HG02623 (cell line): ENCODE measurements around the gene FOXP1.

Experiments used
- ATAC-seq: cut with Tn5 transposase; IDR thresholded peaks from one replicate; pipeline ENCODE4 v1.9.1; 2021; ENCODE audit warnings: moderate library complexity; ENCODE audit not compliant: unreplicated experiment

FOXP1 gene

DNA sequence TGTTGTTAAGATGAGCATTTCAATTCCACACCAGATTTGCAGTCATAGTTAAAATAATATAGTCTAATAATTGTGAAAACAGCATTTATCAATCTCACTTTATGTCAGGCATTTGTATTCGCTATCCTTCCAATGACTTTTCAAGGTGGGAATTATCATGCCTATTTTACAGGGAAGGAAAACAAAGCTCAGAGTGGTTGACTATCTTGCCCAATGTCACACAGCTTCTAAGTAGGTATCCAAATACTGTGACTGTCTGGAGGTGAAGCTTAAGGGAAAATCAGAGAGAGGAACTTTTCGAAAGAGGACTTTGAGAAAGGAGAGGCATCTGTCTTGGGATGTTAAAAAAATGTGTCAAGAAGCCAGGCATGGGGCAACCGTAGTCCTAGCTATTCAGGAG is 443.1 kb downstream of the FOXP1 start:
- no peak for ATAC-seq

DNA sequence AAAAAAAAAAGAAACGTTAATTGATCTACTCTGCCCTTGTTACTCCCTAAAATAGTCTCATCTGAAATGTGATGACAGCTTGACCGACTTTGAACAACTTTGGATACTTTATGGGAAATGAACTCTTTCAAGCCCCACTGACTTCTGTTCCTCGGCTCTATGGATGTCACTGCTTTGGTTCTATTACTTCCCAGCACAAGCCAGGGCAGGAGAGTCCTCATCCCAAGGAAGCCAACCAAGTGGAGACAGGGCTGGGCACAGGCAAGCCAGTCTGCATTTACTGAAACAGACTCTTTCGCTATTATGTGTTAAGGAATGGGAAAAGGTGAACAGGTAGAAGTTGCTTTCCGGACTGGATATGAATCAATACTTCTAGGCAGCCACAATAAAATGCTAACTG is 444.0 kb downstream of the FOXP1 start:
- ATAC-seq, result no peak

DNA sequence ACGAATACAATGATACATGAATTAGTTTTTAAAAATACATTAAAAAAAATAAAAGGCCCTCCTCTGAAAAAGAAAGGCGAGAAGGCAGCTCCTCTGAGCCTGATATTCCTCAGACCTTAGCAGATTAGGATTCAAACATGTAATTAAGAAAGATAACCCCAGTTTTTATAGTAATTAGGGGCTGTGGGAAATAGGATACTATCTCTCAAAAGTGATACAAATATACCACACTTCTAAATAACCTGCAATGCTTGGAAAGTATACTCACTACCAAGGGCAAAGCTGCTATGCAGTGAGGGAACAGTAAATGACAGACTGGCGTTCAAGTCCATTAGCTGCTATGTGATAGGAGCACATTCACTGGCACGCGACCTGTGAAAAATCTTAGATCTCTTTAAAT is 445.1 kb downstream of the FOXP1 start:
- ATAC-seq, result no peak

DNA sequence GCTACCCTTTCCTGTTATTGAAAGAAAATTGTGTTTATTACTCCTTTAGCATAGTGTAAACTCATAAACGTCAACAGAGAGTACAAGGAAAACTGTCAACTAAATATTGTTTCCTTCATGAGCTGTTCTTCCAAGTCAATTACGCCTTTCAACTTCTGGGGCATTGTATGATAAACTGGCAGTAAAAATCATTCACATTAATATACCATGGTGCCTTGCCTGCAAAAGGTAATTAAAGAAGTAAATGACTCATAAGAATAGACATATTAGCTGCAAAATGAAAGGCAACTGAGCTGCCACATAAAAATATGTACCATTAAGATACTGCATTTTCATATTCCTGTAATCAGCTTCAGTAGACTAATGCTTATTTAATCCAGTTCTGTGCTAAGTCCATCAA is 447.3 kb downstream of the FOXP1 start:
- no peak for ATAC-seq

DNA sequence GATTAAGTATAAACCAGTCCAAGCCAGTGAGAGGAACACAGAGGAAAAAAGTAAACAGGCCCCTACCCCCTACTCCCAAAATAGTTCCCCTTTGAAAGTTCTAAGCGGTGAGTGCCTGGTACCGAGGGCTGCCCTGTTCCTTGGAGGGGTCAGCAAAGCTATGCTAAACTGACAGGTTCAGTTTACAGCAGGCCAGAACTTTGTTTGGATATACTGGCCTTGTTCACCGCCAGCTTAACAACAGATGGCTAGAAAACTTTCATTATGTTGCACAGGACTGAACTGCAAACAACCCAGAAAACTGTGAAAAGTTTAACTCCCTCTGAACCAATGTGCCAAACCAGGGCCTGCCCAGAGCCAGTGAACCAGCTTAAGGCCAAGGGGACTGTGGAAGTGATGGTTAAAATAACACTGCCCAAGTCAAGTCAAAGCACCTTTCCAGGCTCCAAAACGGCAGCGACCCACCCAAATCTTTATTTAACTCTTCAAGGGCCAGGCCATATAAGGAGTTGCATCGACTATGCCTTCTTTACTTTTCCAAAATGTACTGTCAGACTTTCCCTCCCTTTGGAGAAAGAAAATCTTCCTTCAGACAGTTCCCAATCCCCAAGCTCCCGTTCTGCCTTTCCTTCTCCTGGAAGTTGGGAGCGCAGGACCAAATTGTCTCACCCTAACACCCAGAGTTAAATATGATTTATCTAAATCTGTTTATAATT is 448.0 kb downstream of the FOXP1 start:
- ATAC-seq, result no peak

DNA sequence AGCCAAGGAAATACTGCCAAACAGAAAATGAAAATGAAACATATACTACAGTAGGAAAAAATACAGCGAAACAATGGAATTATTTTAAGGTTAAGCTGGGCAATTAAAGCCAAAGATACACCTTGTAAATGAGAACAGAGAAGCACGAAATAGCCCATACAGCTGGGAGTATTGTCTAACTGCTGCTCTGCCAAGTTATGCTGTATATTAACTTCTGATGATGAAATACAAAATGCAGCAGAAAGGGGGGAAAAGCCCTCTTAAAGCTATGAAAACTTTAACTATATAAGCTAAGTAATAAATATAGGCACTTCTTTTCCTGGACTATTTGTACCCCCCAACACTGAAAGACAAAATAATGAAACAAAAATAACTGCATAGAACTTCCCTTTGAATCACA is 449.0 kb downstream of the FOXP1 start:
- no peak for ATAC-seq

DNA sequence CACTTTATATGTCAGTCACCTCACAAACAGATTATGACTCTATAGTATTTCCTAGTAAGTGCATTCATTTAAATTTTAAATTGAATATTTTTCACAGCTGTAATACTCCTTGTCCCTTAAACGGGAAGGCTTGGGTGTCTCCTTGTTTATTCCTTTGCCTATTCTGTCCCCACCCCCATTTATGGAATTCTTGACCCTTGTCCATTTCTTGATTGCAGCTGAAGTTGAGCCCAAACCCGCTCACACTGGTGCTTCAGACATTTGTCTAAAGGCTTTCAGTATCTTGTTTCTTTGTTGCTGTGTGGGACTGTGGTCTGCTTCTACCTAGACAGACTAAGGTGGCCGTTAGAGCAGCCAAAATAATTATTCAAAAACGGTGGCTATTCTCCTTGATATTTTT is 449.7 kb downstream of the FOXP1 start:
- no peak for ATAC-seq

DNA sequence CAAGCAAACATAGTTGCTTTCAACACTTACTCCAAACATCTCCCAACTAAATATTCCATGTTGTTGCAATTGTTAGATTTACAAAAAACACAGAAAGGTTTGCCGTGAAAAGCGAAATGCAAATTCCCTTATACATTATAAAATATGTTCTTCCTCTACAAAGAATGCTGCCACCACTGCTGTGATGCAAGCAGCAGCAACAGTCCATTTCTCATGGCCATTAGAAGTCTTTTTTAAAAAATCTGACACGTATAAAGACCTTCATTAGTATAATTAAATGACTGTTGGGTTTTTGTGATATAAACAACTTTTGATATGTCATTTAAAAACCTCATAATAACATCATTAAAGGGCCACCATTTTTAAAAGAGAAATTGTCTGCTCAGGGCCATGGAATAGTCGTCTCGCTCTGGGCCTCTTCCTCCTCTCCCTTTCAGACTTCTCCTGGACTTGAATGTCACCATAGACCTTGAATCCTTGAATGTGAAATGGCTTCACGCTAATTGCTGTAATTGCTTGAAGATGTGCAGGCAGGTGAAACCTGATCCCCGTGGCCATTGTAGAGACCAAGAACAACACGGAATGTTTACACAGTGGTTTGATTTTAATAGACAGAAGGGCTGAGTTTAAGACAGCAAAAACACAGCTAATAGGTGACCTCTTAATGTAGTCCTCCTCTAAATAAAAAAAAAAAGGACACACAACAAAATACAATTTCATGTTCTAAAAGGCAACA is 450.4 kb downstream of the FOXP1 start:
- ATAC-seq, result no peak

DNA sequence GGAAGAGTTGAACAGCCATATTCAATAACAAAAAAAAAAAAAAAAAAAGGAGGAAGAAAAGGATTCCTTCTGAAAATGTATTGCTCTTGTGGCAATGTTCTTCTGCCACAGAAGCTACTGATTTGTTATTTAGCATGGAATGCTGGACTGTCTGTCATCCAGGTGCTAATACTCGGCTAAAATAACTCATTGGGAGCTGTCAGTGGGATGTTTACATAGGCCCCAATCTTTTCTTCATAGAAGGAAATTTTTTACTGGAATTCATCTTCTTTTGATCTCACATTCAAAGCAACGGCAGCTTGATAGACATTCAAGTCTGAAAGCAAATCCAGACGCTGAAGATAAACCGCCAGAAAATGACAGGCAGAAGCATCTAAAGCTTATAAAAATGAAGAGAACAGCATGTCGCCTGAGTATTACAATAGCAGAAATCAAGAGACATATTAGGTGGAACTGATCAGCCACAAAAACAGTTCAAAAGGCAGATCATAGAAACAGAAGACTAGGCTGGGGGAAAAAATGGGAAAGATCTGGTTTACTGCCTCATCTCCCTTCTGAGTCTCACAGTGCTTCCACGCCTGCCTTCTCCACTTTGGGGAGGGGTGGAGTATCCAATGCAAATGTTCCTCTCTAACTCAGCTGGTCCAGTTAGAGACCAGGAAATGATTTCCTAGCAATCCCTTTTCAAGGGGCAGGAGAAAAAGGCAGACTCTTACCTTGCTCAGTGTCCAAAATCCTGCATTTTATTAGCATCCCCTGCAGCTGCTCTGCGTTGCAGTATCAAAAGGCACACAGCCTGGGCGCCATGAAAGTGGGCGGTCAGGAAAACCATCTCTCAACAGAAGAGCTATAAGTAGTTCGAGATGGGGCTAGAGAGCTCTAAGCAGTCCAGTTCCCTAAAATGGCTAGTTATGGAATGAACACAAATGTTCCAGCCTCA is 451.9 kb downstream of the FOXP1 start:
- ATAC-seq, result no peak

DNA sequence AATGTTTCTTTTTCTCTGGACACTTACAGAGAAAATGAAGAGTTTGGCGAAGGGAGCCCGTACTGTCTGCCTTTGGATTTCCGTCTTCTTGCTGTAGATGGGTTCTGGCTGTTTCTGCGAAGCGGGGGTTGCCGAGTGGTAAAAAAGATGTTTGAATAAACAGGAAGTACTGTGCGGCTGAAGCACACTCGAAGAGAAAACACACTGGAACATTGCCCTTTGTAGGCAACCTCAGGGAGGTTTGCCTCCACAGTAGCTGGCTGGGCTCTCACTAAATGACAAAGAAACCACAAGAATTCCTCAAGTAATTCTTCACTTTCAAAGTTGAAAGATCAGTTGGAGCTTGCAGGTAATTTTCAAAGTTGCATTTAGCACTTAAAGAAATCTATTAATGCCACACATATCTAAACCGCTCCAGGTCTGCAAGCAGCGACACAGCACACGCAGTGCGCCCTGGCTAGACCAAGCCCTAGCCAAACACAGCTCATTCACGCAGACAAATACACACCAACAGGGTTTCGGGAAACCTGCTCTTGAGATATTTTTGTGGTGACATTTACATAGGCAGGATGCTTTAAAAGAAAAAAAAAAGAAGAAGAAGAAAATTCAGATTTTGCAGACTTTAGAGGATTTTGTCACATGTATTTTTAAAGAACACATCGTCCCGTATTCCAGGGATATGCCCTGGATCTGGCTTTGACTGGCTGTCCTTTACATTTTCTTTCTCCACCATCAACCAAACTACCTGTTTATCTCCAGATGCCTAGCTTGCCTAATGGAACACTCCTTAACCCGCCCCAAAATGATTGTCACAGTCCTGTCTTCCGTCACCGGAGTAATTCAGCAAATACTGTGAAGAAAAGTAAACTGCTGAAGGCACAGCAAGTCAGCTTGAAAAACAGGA is 452.8 kb downstream of the FOXP1 start:
- peak; percentile 83 for ATAC-seq

DNA sequence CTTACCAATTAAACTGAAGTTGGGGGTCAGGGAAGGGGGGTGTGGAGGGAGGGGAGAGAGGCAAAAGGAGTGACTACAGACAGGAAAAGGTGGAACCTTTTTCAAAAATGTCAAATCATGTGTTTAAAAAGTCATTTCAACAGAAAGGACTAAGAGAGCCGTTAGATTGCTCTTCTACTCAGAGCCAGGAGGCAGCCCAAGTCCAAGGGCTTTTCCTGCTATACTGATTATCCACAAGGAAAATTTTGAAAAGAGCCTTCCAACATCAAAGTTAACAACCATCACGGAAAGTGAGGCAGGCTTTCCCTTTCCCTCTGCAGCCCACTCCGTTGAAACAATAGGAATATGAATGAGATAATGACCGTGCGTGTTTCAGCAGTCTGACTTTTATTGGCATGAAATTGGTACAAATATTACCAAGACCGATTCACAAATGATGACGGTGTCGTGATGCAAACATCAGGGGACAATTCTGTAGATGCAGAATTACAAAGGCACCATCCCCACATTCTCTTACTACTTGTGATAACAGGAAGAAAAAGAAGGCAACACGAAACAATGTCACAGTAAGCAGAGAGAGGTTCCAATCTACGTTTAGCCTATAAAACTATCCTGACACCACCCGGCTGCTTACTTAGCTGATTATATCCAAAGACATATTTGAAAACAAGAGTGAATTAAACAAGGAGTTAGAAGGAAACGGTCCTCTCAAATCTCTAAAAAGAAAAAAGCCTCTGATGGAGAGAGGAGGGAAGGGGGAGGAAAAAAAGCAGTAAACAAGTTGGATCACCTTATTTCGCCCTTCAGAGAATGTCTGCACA is 453.7 kb downstream of the FOXP1 start:
- peak; percentile 10 for ATAC-seq

DNA sequence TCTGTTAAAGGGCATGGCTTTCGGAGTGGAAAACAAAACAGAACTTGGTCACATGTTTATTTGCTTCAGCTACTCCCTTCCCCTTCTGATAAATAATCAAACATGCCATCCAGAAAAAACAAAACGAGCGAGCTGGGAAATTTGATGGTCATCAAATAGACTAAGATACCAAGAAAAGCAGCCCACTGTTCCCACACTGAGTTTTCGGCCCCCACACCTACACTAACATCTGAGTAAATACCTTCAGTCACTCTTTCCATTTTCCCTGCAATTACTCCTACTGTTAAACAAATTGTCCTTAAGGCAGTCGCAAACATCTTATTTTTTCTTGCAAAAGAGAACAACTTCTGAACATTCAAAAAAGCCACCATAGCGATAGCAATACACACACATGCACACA is 454.6 kb downstream of the FOXP1 start:
- ATAC-seq, result no peak

DNA sequence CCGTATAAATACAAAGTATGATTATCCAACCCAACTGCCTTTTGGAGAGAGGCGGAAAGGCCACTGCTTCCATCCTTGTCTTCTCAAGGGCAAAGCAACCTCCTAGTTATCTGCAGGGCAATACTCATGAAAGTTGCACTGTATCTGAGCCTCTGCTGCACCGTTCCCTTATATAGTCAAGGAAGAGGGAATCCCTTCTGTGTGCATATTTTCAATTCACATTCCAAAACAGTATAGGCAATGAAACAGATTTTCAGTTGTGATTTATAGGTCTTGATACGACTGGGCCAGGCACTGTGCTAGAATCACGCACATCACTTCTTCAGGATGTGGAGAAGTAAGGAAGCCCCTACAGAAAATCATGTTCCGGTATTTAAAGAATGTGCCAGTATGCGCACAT is 455.7 kb downstream of the FOXP1 start:
- ATAC-seq, result no peak

DNA sequence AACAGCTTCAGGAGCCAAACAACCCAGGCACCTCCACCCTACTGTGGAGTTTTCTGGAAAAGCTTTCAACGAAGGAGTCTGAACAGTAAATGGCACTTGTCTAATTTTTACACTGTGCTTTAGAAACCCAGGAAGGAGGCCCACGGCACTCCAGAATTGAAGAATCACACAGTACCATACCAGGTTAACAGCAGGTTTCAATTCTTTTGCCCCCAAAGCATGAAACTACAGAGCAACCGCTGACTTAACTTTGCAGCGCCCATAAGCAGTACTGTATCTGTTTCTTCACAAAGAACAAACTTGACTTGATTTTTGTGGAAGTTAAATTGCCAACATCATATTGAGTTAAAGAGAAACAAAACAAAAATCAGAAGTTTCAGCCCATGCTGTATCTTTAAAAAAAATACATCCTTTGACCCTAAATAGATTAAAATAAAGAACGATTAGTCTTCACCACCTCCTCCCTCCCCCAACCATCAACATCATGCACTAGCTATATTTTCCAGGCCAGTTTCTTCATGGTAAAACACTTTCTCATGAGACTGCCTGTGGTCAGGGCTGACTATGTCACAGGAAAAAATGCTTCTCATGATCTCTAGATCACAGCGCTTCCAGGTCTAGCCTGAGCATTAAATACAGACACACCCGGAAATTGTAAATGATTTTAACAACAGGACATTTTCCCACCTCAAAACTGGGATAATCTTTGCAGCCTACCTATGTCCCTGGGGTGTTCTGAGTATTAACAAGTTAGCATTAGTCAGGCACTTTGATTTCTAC is 456.3 kb downstream of the FOXP1 start:
- ATAC-seq, result no peak

DNA sequence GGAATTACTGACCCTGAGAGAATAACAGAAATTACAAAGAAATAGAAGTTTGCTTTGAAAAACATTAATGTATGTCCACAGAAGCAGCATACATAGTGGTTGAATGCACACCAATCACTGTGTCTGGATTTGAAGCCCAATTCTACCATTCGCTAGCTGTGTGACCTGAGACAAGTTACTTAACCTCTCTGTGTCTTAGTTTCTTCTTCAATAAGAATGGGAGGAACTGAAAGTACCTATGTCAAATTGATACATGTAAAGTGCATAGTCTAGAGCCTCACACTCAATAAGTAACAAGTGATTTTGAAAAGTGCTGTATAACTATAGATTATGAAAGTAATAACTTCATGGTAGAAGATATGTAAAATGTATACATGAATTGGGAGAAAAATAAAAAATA is 457.8 kb downstream of the FOXP1 start:
- no peak for ATAC-seq

DNA sequence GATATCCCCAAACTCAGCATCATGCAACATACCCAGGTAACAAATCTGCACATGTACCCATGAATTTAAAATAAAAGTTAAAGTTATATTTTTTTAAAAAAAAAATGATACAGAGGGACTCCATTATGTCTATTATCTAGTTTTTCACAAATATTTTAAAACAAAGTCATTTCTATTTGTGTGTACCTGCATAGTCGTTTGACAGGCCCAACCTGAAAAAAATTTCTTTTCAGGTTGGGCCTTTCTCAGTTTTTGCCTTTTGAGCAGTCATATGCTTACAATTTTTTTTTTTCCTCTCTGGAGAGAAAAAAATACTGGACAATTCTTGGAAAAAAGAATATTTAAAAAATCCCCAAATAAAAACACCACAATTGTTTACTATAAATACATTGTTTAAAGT is 459.5 kb downstream of the FOXP1 start:
- ATAC-seq, result no peak

DNA sequence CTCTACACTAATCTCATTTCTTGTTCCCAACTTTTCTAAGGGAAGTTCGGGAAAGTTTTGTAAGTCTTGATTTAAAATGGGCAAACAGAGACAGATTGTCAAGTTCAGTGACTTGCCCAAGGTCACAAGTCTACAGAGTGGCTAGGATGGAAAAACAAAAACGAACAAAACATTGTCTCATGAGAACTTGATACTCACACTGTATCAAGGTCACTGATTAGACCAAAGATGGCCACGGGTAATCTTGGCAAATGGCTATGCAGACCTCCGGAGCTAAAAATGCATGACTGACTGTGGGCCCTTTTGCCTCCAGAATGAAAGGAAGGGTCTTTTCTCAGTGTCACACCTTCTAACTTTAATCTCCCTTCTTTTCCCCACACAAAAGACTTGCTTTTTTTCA is 460.9 kb downstream of the FOXP1 start:
- ATAC-seq, result no peak

DNA sequence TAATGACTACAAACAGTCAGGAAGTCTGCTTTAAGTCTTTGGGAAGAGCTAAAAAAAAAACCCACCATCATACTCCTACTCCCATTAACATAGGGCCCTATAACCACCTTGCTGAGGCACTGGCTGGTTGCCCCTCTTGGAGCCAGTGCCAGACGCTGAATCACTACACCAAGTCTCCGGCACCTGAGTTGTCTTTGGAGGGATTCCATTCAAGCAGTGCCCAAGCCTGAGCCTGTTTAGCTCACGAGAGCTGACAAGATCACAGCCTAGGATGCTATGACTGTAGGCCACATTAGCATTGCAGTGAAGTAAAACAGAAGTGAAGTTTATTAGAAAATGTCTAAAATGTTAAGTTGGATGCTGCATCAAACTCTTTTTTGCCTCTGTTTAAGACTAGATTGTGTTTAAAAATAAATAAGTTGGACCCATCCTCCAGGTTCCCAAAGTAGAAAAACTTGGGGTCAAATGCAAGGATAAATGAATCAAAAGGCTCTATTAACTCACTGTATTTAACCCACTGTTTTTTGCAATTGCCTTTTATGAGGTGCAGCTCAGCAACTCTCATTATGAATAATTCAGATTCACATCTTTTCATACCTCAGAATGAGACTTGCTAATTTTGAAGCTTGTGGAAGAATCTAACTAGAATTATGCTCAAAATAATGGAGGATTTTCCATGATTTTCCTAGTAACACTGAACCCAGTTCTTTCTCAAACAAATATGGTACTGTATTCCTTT is 461.9 kb downstream of the FOXP1 start:
- ATAC-seq, result no peak
